Measurements from ENCODE around the gene NCK2.

GRCh38 chr2:105777031-105777482 lies 32.3 kb downstream of the NCK2 start:
- TF ChIP-seq CTCF (IDR thresholded peaks at IDR 0.05) (no peak), POLR2A (IDR thresholded peaks at IDR 0.05) (no peak)
